D721Med (cell line): ENCODE measurements around the gene PDZD7.

Source experiments
- DNase-seq: peaks from one replicate; pipeline ENCODE4 v3.0.0; 2011; ENCODE audit warnings: low spot score; ENCODE audit not compliant: insufficient read length
- FAIRE-seq: peaks from 2 replicates; lab custom pipeline; 2011; peaks lifted over from hg19 to GRCh38; lab: Jason Lieb, UNC
- CTCF ChIP-seq: IDR thresholded peaks from 2 replicates; pipeline ENCODE4 v1.5.1; 2012; ENCODE audit warnings: mild to moderate bottlenecking, control low read depth; ENCODE audit not compliant: insufficient read depth; ENCODE audit errors: missing control alignments

PDZD7 gene

GRCh38 chr10:101044117-101044516 lies 13.2 kb upstream of the PDZD7 start:
- no peak for TF ChIP-seq CTCF
- DNase-seq = no peak
- no peak for FAIRE-seq

GRCh38 chr10:101043363-101043707 lies 12.4 kb upstream of the PDZD7 start:
- FAIRE-seq = no peak
- no peak for TF ChIP-seq CTCF
- no peak for DNase-seq

- no peak for TF ChIP-seq CTCF
- DNase-seq (peak; percentile 70), FAIRE-seq (peak; percentile 61)
Observed at GRCh38 chr10:101042667-101043362, 11.9 kb upstream of the PDZD7 start.

- DNase-seq (no peak), FAIRE-seq (no peak)
- TF ChIP-seq CTCF = no peak
Observed at GRCh38 chr10:101042118-101042517, 11.2 kb upstream of the PDZD7 start.

- DNase-seq = peak; percentile 69
- peak; percentile 91 for TF ChIP-seq CTCF
- FAIRE-seq = no peak
Observed at GRCh38 chr10:101041252-101041761, 10.4 kb upstream of the PDZD7 start.

- DNase-seq (no peak), FAIRE-seq (no peak)
- TF ChIP-seq CTCF = no peak
Observed at GRCh38 chr10:101040851-101041250, 9.9 kb upstream of the PDZD7 start.

GRCh38 chr10:101040061-101040460 lies 9.1 kb upstream of the PDZD7 start:
- FAIRE-seq = no peak
- TF ChIP-seq CTCF = no peak
- no peak for DNase-seq
